Hippocampal formation (tissue), 2 donors: ENCODE results near the gene CCBE1.
A peak's percentile ranks its signal among the peaks of the same experiment; 100 is the strongest.

Experiments
- DNase-seq, 2 donors: peaks; one replicate each; lab custom pipeline; 2025; lab: John Stamatoyannopoulos, UW

Gene CCBE1

GRCh38 chr18:59454909-59455727 is 242.1 kb downstream of the CCBE1 start:
- no peak for DNase-seq

- no peak for DNase-seq
Measured at GRCh38 chr18:59453468-59453961, 243.7 kb downstream of the CCBE1 start.

- no peak for DNase-seq
Measured at GRCh38 chr18:59451963-59452362, 245.3 kb downstream of the CCBE1 start.

GRCh38 chr18:59451073-59451472 is 246.2 kb downstream of the CCBE1 start:
- DNase-seq = no peak

- no peak for DNase-seq
Measured at GRCh38 chr18:59448546-59448945, 248.7 kb downstream of the CCBE1 start.

- no peak for DNase-seq
Measured at GRCh38 chr18:59446012-59446411, 251.2 kb downstream of the CCBE1 start.

- no peak for DNase-seq
Measured at GRCh38 chr18:59437851-59438569, 259.2 kb downstream of the CCBE1 start.

- DNase-seq = no peak
Measured at GRCh38 chr18:59432803-59433597, 264.2 kb downstream of the CCBE1 start.

GRCh38 chr18:59431131-59431530 is 266.1 kb downstream of the CCBE1 start:
- no peak for DNase-seq

- DNase-seq = no peak
Measured at GRCh38 chr18:59429608-59430007, 267.6 kb downstream of the CCBE1 start.

GRCh38 chr18:59428018-59428417 is 269.2 kb downstream of the CCBE1 start:
- DNase-seq = no peak

GRCh38 chr18:59426855-59427254 is 270.4 kb downstream of the CCBE1 start:
- DNase-seq = no peak

GRCh38 chr18:59423259-59423658 is 274.0 kb downstream of the CCBE1 start:
- DNase-seq = no peak

GRCh38 chr18:59420244-59420643 is 277.0 kb downstream of the CCBE1 start:
- no peak for DNase-seq

GRCh38 chr18:59419386-59419785 is 277.8 kb downstream of the CCBE1 start:
- no peak for DNase-seq

GRCh38 chr18:59416818-59417217 is 280.4 kb downstream of the CCBE1 start:
- no peak for DNase-seq

GRCh38 chr18:59414111-59414653 is 283.0 kb downstream of the CCBE1 start:
- peak in 1 of 2 donors; percentile 3 for DNase-seq

GRCh38 chr18:59402432-59403090 is 294.7 kb downstream of the CCBE1 start:
- DNase-seq = peak; percentile 42 to 64

GRCh38 chr18:59400407-59400806 is 296.8 kb downstream of the CCBE1 start:
- DNase-seq = no peak

GRCh38 chr18:59395226-59396175 is 301.7 kb downstream of the CCBE1 start:
- no peak for DNase-seq
